GM21360 (cell line): ENCODE data around the gene TGFB1I1.
"Not testable (repeated sequence)": the region's sequence is repeated elsewhere in the genome, so short reads cannot be mapped to it uniquely, and the experiment has no call there.

Experiments used
- ATAC-seq: cut with Tn5 transposase; IDR thresholded peaks from one replicate; pipeline ENCODE4 v1.9.1; 2021; ENCODE audit warnings: mild to moderate bottlenecking, moderate library complexity; ENCODE audit not compliant: unreplicated experiment

TGFB1I1 gene

DNA sequence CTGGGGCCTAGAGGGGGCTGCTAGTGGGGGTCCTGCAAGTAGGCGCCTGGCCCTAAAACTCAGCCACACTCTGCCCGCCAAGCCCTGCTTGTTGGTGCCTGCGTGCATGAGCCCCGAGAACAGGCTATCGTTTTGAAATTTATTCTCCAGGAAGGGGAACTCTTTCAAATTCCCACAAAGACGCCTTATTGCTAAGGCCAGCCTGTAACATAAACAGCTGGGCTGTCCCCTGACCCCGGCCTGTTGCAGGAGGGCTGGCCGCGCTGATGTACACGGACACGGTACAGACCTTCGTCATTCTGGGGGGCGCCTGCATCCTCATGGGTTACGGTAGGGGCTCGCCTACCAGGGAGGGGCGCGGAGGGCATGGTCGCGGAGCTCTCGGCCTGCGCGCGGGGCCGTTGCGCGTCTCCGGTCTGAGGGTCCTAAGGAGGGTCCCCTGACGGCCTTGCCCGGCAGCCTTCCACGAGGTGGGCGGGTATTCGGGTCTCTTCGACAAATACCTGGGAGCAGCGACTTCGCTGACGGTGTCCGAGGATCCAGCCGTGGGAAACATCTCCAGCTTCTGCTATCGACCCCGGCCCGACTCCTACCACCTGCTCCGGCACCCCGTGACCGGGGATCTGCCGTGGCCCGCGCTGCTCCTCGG, 15.2 kb downstream of the TGFB1I1 start:
- ATAC-seq = no peak

DNA sequence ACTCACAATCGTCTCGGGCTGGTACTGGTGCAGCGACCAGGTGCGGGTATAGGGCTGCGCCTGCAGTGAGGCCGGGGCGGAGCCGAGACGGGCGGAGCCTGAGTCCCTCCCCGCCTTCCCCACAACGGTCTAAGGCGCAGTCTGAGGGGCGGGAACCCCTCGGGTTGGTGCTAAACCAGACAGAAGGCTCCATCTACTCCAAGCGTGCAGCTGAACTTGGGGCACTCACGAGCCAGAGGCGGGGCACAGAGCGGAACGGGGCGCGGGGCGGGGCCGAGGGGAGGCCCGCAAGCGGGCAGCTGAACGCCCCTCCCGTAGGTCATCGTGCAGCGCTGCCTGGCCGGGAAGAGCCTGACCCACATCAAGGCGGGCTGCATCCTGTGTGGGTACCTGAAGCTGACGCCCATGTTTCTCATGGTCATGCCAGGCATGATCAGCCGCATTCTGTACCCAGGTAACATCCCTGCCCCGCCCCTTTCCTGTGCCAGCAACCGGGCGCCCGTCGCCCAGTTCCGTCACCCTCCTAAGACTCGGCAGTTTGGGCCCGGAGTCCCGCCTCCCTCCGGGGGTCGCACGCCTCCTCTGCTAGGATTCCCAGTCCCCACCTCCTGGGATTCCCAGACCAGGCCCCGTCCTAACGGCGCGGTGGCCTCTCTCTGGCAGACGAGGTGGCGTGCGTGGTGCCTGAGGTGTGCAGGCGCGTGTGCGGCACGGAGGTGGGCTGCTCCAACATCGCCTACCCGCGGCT, 15.9 kb downstream of the TGFB1I1 start:
- ATAC-seq = peak; percentile 57

DNA sequence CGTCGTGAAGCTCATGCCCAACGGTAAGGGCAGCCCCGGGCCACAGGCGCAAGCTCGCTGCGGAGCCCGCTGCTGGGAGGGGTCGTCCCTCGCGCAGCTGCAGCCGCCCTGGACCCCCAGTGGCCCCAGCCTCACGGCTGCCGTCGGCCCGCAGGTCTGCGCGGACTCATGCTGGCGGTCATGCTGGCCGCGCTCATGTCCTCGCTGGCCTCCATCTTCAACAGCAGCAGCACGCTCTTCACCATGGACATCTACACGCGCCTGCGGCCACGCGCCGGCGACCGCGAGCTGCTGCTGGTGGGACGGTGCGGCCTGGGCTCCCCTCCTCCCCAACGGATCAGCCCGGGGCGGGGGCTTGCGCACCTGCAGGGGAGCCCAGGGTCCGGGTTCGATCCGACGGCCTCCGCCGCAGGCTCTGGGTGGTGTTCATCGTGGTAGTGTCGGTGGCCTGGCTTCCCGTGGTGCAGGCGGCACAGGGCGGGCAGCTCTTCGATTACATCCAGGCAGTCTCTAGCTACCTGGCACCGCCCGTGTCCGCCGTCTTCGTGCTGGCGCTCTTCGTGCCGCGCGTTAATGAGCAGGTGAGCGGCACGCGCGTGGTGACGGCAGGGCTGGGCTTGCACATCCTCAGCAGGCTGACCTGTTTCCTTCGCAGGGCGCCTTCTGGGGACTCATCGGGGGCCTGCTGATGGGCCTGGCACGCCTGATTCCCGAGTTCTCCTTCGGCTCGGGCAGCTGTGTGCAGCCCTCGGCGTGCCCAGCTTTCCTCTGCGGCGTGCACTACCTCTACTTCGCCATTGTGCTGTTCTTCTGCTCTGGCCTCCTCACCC, 16.7 kb downstream of the TGFB1I1 start:
- no peak for ATAC-seq

DNA sequence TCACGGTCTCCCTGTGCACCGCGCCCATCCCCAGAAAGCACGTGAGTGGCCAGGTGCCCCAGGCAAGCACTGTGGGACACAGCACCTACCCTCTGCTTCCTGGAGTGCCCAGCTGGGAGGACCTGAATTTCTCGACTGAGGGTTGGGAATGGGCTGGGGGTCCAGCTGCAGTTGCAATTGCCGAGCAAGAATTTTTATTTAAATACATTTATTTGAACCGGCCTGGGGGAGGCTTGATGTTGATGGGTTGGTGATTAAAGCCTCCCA, 17.3 kb downstream of the TGFB1I1 start:
- no peak for ATAC-seq

DNA sequence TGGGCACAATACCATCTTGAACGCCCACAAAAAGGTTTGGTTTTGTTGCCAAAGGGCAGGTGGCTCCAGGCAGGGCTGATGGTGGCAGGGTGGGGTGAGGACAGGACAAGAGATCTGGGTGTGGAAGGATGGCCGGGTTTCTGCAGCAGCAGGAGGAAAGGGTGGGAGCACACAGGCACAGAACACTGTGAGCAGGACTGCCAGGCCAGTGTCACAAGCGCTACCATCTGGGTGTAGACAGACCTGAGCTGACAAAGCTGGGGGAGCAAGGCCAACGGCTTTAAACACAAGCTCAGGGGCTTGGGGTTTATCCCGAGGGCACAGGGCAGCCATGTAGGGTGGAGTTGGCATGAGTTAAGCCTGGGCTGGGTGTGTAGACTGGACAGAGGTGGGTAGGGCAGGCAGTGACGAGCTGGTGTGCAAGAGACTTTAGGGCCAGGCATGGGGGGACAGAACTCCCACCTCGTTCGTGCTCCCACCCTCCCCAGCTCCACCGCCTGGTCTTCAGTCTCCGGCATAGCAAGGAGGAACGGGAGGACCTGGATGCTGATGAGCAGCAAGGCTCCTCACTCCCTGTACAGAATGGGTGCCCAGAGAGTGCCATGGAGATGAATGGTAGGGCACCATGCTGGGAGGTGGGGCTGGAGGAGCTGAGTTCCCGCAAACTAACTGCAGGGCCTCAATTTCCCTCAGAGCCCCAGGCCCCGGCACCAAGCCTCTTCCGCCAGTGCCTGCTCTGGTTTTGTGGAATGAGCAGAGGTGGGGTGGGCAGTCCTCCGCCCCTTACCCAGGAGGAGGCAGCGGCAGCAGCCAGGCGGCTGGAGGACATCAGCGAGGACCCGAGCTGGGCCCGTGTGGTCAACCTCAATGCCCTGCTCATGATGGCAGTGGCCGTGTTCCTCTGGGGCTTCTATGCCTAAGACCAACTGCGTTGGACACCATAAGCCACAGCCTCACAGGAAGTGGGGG, 17.9 kb downstream of the TGFB1I1 start:
- no peak for ATAC-seq

DNA sequence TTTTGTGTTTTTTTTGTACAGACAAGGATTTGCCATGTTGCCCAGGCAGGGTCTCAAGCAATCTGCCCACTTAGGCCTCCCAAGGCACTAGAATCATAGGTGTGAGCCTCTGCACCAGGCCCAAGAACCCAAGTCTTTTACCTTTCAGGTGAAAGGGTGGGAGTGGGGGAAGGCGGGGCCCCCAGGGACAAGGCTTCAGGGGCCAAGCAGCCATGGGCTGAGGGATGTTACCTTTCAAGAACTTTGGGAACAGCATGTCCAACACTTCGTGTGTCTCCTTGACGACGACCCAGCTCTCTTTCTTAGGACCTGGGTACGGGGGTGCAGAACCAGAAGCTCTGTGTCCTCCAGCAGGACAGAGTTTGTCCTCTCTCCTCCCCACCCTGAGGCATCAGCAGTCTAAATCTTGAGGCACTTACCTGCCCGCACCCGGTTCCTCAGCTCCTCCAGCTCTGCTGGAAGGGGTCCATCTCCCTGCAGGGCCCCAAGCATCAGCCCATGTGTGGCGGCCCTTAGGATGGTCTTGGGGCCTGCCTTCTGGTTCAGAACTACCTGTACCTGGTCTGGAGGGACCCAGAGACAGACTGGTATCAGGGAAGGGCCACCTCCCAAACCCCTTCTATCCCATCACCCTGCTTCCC, 19.9 kb downstream of the TGFB1I1 start:
- ATAC-seq = no peak

DNA sequence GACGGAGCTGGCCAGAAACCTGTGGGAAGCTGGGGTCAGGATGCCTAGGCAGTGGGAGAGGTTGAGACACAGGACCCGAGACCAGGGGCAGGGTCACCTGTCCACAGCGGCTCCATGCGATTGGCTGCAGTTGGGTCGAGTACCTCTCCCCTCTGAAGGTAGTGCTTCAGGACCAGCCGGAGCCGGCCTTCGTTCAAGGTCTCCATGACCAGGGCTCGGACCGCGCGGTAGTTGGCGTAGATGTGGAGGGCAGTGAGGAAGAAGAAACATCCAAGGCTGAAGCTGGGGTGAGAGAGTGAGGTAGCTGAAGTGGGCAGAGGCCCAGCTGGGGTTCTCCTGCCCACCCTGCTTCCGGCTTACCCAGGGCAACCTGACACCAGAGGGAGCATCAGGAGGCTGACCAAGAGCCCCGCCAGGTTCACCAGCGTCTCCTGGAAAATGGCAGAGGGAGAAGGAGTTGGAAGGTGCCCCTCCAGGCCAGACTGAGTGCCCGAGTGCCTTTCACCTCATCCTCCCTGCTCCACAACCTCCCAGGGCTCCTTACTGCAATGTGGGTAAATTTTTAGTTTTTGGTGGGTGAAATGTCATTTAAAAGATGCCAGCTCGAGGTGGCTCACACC, 21.7 kb downstream of the TGFB1I1 start:
- no peak for ATAC-seq

DNA sequence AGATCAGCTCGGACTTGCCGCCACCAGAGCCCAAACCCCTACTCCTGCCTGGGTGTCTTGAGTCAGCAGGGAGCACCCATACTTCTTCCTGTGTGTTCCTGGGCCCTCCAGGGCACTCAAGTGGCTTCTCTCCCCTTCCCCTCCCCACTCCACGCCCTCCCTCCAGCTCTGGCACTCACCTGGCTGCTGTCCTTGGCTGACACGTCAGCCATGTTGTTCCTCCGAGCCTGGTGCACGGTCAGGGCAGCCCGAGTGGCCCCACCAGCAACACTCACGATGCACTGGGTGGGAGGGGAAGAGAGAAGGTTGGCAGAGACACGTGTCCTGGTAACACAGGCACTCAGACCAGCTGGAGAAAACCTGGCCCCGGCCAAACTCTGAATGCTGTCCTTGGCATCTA, 24.7 kb downstream of the TGFB1I1 start:
- no peak for ATAC-seq

DNA sequence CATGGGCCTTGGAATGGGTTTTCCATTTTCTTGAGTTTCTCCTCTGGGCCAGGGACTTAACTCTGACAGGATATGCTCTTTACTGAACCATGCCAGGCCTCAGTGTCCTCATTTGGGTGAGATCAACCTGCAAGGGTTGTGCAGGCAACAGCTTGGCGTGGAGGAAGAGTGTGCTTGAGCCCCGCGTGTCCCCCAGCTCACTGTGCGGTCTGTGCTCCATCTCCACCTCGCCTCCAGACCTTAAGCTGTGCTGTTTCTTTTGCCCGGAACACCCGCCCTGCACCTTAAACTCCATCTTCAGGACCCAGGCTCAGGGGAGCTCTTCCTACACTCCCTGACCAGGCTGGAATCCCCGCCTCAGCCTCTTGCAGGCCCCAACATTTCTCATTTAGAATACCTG, 26.5 kb downstream of the TGFB1I1 start:
- ATAC-seq = no peak

DNA sequence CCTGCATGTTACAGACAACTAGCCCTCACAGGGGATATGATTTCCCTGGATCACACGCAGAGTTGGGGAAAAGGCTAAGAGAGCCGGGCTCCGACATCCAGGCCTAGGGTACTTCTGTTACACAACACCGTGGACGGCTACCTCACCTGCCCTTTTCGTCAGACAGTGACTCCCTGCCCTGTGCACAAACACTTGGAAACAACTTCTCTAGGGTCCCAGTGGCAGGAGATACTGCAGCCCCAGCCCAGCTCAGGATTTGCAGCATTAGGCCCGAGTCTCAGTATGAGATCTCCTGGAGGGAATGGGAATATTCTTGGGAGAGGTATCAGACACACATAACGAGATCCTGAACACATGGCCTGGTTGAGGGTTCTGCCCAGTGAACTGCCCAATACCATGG, 28.0 kb downstream of the TGFB1I1 start:
- no peak for ATAC-seq

DNA sequence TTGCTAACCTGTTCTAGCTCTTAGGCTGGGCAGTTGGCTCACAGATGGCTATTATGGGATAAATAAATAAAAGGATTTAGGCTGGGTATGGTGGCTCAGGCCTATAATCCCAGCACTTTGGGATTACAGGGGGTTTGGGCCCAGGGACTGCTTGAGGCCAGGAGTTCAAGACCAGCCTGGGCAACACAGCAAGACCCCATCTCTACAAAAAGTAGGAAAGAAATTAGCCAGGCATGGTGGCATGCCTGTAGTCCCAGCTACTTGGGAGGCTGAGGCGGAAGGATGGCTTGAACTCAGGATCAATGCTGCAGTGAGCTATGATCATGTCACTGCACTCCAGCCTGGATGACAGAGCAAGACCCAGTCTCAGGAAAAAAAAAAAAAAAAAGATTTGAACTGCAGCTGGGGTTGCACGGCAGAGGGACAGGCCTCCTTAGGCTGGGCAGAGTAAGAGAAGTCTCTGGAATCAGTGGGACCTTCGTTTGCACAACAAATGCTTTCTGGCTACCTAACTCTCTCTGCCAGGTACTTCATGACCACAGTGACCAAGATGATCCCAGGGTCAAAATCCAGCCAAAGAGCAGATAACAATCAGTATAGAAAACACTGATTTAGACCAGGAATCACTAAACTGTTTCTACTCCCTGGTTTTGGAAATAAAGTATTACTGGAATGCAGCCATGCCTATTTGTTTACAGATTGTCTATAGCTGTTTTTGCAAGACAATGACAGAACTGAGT, 29.4 kb downstream of the TGFB1I1 start:
- no peak for ATAC-seq

DNA sequence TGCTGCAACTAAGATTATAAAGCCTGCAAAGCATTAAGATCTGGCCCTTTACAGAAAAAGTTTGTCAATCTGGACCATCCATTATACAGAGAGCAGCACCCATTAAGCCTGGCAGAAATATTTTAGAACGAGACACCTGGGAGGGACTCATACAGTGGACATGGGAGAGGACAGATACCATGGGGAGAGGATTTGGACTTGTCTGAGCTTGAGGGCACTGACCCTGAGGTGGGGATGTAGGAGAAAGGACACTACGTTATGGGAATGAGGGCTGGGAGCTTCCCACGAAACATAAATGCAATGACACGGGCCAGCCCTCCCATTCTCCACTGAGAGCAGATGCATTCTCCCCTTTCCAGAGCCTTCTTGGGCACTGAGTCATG, 30.0 kb downstream of the TGFB1I1 start:
- ATAC-seq = no peak

DNA sequence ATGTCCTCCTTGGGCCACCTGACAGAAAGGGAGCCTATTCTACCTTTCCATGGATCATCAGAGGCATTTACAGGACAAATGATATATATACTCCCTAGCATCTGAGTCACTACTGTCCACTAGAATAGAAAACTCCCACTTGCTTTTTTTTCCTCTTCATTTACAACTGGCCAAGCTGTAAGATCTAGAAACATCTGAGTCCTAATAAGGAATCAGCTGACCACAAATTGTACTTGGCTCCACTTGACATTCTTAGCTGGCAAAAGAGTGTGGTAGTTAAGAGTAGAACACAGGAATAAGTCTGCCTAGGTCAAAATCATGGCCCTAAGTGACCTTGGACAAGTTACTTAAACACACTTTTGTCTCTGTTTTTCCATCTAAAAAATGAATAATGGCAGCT, 31.0 kb downstream of the TGFB1I1 start:
- no peak for ATAC-seq

DNA sequence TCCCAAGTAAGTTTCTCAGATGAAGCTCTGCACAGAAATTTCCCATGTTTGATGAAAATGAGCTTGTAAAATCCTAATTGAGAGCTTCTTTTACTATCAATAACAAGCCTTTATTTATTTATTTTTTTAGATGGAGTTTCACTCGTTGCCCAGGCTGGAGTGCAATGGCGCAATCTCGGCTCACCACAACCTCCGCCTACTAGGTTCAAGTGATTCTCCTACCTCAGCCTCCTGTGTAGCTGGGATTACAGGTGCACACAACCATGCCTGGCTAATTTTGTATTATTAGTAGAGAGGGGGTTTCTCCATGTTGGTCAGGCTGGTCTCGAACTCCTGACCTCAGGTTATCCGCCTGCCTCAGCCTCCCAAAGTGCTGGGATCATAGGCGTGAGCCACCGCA, 31.6 kb downstream of the TGFB1I1 start:
- not testable (repeated sequence) for ATAC-seq

DNA sequence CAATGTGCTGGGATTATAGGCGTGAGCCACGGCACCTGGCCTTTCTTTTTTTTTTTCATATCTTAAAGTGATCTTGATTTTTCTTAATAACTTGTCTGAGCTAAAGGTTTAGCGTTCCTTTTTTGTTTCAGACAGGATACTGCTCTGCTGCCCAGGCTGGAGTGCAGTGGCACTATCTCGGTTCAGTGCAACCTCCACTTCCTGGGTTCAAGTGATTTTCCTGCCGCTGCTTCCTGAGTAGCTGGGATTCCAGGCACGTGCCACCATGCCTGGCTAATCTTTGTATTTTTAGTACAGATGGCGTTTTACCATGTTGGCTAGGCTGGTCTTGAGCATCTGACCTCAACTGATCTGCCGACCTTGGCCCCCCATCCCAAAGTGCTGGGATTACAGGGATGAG, 32.2 kb downstream of the TGFB1I1 start:
- no peak for ATAC-seq

DNA sequence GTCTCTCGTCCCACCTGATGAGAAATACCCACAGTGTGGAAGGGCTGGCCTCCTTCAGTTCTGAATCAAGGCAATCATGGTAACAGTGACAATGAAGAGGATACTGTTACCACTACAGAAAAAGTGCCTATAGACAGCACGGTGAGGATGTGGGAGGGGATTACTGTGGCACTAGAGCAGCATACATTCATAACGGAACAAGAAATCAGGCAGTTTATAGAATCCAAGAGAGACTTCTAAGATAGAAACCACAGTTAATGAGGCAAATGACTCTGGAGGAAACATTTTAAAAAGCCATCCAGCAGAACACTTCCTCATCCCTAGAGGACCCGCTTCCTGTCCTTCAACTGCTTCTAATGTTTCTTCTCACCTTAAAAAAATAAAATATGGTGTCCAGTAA, 33.5 kb downstream of the TGFB1I1 start:
- peak; percentile 65 for ATAC-seq

DNA sequence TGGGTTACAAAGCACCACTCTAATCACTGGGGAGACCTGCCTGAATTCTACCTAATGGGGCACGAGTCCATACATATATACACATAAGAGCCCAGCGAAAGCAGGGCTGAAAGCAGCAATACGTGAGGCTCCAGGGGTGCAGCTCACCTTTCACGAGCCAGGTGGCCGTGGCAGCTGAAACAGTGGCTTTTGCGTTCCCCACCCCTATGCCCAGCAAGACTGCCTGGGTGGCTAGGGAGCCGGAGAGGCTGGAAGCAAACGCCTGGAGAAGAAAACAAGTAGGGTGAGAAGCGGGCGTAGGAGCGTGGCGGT, 35.6 kb downstream of the TGFB1I1 start:
- no peak for ATAC-seq

DNA sequence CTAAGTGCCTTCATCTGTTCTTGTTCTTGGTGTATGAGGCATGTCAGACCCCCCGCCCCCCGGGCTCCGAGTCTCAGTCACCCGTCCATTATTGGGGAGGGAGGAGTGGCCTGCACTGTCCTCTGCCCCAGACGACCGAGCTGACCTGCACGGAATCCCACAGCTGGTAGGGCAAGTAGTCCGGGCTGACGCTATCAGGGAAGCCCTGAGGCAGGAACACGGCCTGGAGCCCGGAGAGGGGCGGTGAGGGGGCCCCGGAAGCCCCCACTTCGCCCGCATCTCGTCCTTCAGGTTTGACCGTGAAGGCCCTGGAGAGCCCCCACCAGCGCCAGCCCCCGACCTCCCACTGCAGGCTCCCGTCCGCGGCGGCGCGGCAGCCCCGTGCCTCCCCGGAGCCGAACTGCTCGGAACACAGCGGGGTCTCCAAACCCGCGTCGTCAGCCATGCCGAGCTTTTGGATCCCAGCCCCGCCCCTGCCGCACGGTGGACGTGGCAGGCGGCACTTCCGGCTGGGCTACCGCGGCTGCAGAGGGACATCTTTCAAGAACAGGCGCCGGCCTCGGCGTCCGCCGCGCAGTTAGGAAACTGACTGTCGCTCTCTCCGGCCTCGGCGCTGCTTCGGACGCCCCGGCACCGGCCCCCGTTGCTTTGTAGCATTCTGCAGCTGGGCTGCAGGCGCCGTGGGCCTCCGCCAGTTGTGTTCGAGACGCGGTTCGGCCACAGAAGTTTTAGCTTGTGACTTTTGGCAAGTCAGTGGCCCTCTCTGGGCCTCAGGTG, 36.2 kb downstream of the TGFB1I1 start, which contains the start of gene RUSF1:
Gene RUSF1, minus strand, starts transcription at position 463 of the 777 bp plus-strand sequence. Its CDS starts 18 bp downstream, at position 445.
- peak; percentile 82 for ATAC-seq
